Psoas muscle (tissue), 8 donors: ENCODE data around the gene BCAS3. TPM values are rescaled to one million over a fixed set of nuclear protein-coding genes. Genes with fewer than 3 reads are reported as not detected.

Experiments
- ATAC-seq, 4 donors: fragments of 200-7000 bp; cut with Tn5 transposase; one replicate each; pipeline ENCODE4 v1.9.1; 2020; ENCODE audit warnings: moderate library complexity in 3 of 4, mild to moderate bottlenecking in 2 of 4
- DNase-seq, 2 donors: peaks; one replicate each; pipeline ENCODE4 v3.0.0-alpha.2; 2020
- H3K27ac ChIP-seq: fragments of 200-600 bp; one replicate; pipeline ENCODE4 v1.8.0; 2022
- H3K27me3 ChIP-seq, 3 donors: fragments of 200-600 bp in 1 of 3; one replicate each; pipeline versions ENCODE4 v1.6.1 to v1.8.0; 2013 to 2022; ENCODE audit warnings: low read length in 2 of 3, mild to moderate bottlenecking in 2 of 3, moderate library complexity in 1 of 3; ENCODE audit not compliant: insufficient read depth in 3 of 3
- H3K36me3 ChIP-seq, 2 donors: fragments of 200-600 bp in 1 of 2; one replicate each; pipeline versions ENCODE4 v1.6.1 to v1.8.0; 2013 to 2022; ENCODE audit warnings: low read depth in 1 of 2, mild to moderate bottlenecking in 1 of 2, moderate library complexity in 1 of 2; ENCODE audit not compliant: insufficient read depth in 1 of 2
- H3K4me1 ChIP-seq: fragments of 200-600 bp; one replicate; pipeline ENCODE4 v1.8.0; 2022
- H3K4me3 ChIP-seq: fragments of 200-600 bp; one replicate; pipeline ENCODE4 v1.8.0; 2022; ENCODE audit warnings: mild to moderate bottlenecking
- H3K9me3 ChIP-seq: fragments of 200-600 bp; one replicate; pipeline ENCODE4 v1.8.0; 2022
- CTCF ChIP-seq: fragments of 200-600 bp; IDR thresholded peaks from one replicate; pipeline ENCODE4 v1.8.0; 2022; ENCODE audit warnings: antibody characterized with exemption
- WGBS, 3 donors: extraction: QIAGEN DNeasy Blood & Tissue Kit; methylation state at CpG; one replicate each; pipeline versions ENCODE4 v1.1.6 to v1.1.7; 2013; 5-methylcytosine and 5-hydroxymethylcytosine counted together
- intact Hi-C, 2 donors: fragments of 100-400 bp; cut with DNase I; formaldehyde crosslinking; loops; one replicate each; pipeline versions ENCODE4 v1.11.0 to v1.14.2; 2022
- polyA plus RNA-seq, 3 donors: library from polyadenylated mRNA; stranded (reverse); fragments of 200-250 nt; gene quantifications; one replicate each; pipeline ENCODE4 v1.2.3, GENCODE V29; 2013
- total RNA-seq, 4 donors: library from RNA; stranded (reverse); fragmentation: NEBNext Ultra II Directional in 2 of 4; extraction: Animal tissue kit (Norgen Biotek cat#: 25700) in 2 of 4; gene quantifications; one replicate each; pipeline versions ENCODE4 v1.2.1 to v1.2.4, GENCODE V29; 2021 to 2023
- donor health status: healthy with polysubstance abuse.
- donor health status: DM: no; HTN: no; CAD: no; lungs with moderate emphysema.
- donor health status: Bipolar disorder and iron deficiency.
- donor health status: healthy.
- donor health status: DM: yes; HTN: yes; CAD: no.
- donor health status: DM: no; HTN: no; CAD: no.
- donor health status: DM: no; HTN: no; CAD: no.
- donor health status: DM: yes; HTN: yes; CAD: no.

BCAS3 gene
- total and polyA plus RNA-seq, 7 donors: 2.4 to 28.8 (median 15.0) TPM

- peaks cover 0 to 10% of the 10 kb centered on the region in 2 donors for H3K36me3 ChIP-seq
- H3K27me3 ChIP-seq: no peaks in the 10 kb centered on the region
- WGBS, 3 donors: 84 to 93% (median 92%) methylated on average over 3 of the region's 3 CpGs
- no peak overlapping the region for H3K4me3 ChIP-seq
- DNase-seq: no peak
- ATAC-seq: no peak
- no peaks in the 10 kb centered on the region for H3K9me3 ChIP-seq
- no peaks in the 10 kb centered on the region for H3K4me1 ChIP-seq
- no peak overlapping the region for H3K27ac ChIP-seq
- intact Hi-C loops: no loop called here
- no peak for TF ChIP-seq CTCF
Measured at GRCh38 chr17:61017317-61018006, 339.8 kb downstream of the BCAS3 start.

- no peaks in the 10 kb centered on the region for H3K9me3 ChIP-seq
- DNase-seq (no peak), ATAC-seq (no peak)
- no peaks in the 10 kb centered on the region for H3K27me3 ChIP-seq
- no peaks in the 10 kb centered on the region for H3K4me1 ChIP-seq
- intact Hi-C loops: no loop called here
- H3K4me3 ChIP-seq: no peak overlapping the region
- WGBS, 3 donors: 86 to 93% (median 92%) methylated on average over 5 of the region's 5 CpGs
- no peak for TF ChIP-seq CTCF
- peaks cover 0 to 10% of the 10 kb centered on the region in 2 donors for H3K36me3 ChIP-seq
- H3K27ac ChIP-seq: no peak overlapping the region
Measured at GRCh38 chr17:61018938-61019337, 341.3 kb downstream of the BCAS3 start.

- WGBS, 3 donors: 82 to 91% (median 84%) methylated on average over 2 of the region's 2 CpGs
Measured at GRCh38 chr17:61023996-61024395, 346.3 kb downstream of the BCAS3 start.

GRCh38 chr17:61026818-61027217, 349.2 kb downstream of the BCAS3 start:
- no peak for DNase-seq
- no peak for ATAC-seq
- intact Hi-C loops: no loop called here

More at GRCh38 chr17:61023996-61024395, 346.3 kb downstream of the BCAS3 start:
- no peak overlapping the region for H3K27ac ChIP-seq
- ATAC-seq (no peak), DNase-seq (no peak)
- no peaks in the 10 kb centered on the region for H3K9me3 ChIP-seq
- no peak for TF ChIP-seq CTCF
- no peaks in the 10 kb centered on the region for H3K36me3 ChIP-seq
- no peak overlapping the region for H3K4me3 ChIP-seq
- H3K27me3 ChIP-seq: no peaks in the 10 kb centered on the region
- no peaks in the 10 kb centered on the region for H3K4me1 ChIP-seq
- intact Hi-C loops: no loop called here

More at GRCh38 chr17:61026818-61027217, 349.2 kb downstream of the BCAS3 start:
- H3K4me1 ChIP-seq: no peaks in the 10 kb centered on the region
- no peak for TF ChIP-seq CTCF
- H3K27me3 ChIP-seq: no peaks in the 10 kb centered on the region
- no peak overlapping the region for H3K4me3 ChIP-seq
- no peaks in the 10 kb centered on the region for H3K36me3 ChIP-seq
- H3K27ac ChIP-seq: no peak overlapping the region
- 96 to 98% (median 97%) methylated on average over 3 of the region's 3 CpGs for WGBS, 3 donors
- H3K9me3 ChIP-seq: no peaks in the 10 kb centered on the region
